Measurements from ENCODE around the gene CMTM5. TPM values are rescaled to one million over a fixed set of nuclear protein-coding genes. Genes with fewer than 3 reads are reported as not detected.

Gene CMTM5
- total RNA-seq, 1 donor from 2014 or later = not detected

DNA sequence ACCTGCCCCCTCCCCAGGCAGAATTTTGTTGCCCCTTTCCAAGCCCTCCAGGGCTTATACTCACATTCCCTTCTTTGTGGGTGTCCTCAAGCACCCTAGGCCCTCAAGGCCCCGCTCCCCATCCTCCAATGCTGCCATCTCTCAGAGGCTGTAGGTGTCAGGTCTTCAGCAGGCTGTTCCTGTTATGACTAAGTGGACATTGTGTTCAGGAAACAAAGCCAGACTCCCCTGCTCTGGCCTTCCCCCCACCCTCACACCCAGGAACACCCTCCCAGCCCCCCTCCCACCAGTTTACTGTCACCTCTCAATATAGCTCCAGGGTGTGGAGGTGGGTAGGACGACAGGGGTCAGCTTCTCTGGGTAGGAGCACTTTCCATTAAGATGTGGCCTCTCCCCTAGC, 32.6 kb downstream of the CMTM5 start:
- Histone ChIP-seq H3K27me3 (no peaks in the 10 kb centered on the region), H3K4me1 (no peaks in the 10 kb centered on the region), H3K36me3 (no peaks in the 10 kb centered on the region), H3K27ac (no peak overlapping the region), H3K4me3 (no peak overlapping the region), H3K9me3 (no peaks in the 10 kb centered on the region)
- intact Hi-C loops (cut with DNase I) = loop anchor here (5.0 kb wide), 1 partner anchor 757 kb away; no protein-coding TSS in a partner anchor
- TF ChIP-seq POLR2AphosphoS5 (IDR thresholded peaks at IDR 0.05; ENCODE audit: insufficient read depth in 1 of 2, low read depth in 1 of 2) (no peak), POLR2A (IDR thresholded peaks at IDR 0.05) (no peak)
- TF ChIP-seq, protein P1, sequence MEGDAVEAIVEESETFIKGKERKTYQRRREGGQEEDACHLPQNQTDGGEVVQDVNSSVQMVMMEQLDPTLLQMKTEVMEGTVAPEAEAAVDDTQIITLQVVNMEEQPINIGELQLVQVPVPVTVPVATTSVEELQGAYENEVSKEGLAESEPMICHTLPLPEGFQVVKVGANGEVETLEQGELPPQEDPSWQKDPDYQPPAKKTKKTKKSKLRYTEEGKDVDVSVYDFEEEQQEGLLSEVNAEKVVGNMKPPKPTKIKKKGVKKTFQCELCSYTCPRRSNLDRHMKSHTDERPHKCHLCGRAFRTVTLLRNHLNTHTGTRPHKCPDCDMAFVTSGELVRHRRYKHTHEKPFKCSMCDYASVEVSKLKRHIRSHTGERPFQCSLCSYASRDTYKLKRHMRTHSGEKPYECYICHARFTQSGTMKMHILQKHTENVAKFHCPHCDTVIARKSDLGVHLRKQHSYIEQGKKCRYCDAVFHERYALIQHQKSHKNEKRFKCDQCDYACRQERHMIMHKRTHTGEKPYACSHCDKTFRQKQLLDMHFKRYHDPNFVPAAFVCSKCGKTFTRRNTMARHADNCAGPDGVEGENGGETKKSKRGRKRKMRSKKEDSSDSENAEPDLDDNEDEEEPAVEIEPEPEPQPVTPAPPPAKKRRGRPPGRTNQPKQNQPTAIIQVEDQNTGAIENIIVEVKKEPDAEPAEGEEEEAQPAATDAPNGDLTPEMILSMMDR (IDR thresholded peaks at IDR 0.05) = no peak
- no peak for DNase-seq (ENCODE audit: extremely low spot score in 2 of 2)

DNA sequence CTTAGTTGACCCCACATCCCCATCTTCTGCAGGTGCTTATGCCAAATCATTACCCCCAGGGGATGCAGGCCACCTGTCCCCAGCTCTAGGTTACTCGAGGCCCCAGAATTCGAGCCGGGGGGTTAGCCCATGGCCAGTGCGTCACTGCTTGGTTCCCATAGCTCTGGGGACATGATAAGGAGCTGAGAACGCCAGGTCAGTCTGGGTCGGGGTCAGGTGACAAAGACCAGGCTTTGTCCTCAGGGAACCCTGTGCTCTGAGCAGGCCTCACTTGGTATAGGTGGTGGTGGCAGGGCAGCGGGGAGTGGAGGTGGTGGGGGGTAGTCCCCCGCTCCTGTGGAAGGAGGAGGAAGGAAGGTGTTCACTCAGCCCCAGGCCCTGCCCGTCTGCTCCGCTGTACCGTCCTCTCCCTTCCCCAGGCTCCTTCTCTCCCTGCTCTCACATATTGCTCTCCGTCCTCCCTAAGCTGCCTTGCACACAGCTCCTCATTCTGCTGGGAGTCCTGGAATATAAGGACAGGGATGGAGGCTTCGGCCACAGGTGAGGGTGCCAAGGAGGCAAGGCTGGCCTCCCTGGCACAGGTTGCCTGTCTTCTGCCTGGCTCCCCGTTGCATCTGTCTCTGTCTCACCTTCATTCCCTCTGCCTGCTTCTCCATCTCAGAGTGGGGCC, 33.3 kb downstream of the CMTM5 start:
- Histone ChIP-seq H3K4me1 (no peaks in the 10 kb centered on the region), H3K36me3 (no peaks in the 10 kb centered on the region), H3K4me3 (no peak overlapping the region), H3K9me3 (no peaks in the 10 kb centered on the region), H3K27me3 (no peaks in the 10 kb centered on the region), H3K27ac (no peak overlapping the region)
- TF ChIP-seq POLR2A (IDR thresholded peaks at IDR 0.05) (no peak), POLR2AphosphoS5 (IDR thresholded peaks at IDR 0.05; ENCODE audit: insufficient read depth in 1 of 2, low read depth in 1 of 2) (no peak)
- TF ChIP-seq, protein P1 (IDR thresholded peaks at IDR 0.05) = no peak
- DNase-seq (ENCODE audit: extremely low spot score in 2 of 2) = no peak
- intact Hi-C loops (cut with DNase I) = loop anchor here (5.0 kb wide), 1 partner anchor 758 kb away; no protein-coding TSS in a partner anchor

- no peaks in the 10 kb centered on the region for H3K27me3 ChIP-seq
- H3K4me1 ChIP-seq = no peaks in the 10 kb centered on the region
- no peak for TF ChIP-seq POLR2A (IDR thresholded peaks at IDR 0.05)
- intact Hi-C loops (cut with DNase I) = no loop called here
- H3K4me3 ChIP-seq = no peak overlapping the region
- H3K9me3 ChIP-seq = no peaks in the 10 kb centered on the region
- H3K27ac ChIP-seq = no peak overlapping the region
- DNase-seq (ENCODE audit: extremely low spot score in 2 of 2) = no peak
- no peaks in the 10 kb centered on the region for H3K36me3 ChIP-seq
These were observed 35.0 kb downstream of the CMTM5 start for GRCh38 chr14:23411563-23412525.

DNA sequence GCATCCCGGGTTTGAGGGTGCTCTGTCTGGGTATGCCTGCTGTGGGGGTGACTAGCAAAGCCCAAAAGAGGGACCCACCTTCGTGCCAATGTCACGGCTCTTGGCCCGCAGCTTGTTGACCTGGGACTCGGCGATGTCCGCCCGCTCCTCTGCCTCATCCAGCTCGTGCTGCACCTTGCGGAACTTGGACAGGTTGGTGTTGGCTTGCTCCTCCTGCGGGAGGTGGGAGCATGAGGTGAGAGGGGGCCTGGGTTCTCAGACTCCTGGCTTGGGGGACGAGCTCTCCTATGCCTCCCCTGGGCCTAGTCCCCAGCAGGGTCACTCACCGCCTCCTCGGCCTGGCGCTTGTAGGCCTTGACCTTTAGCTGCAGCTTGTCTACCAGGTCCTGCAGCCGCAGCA, 36.8 kb downstream of the CMTM5 start:
- H3K27ac ChIP-seq = no peak overlapping the region
- no peaks in the 10 kb centered on the region for H3K9me3 ChIP-seq
- TF ChIP-seq, protein P1 (IDR thresholded peaks at IDR 0.05) = no peak
- no peak for TF ChIP-seq POLR2AphosphoS5 (IDR thresholded peaks at IDR 0.05; ENCODE audit: insufficient read depth in 1 of 2, low read depth in 1 of 2)
- no peak for TF ChIP-seq POLR2A (IDR thresholded peaks at IDR 0.05)
- no peaks in the 10 kb centered on the region for H3K4me1 ChIP-seq
- H3K4me3 ChIP-seq = no peak overlapping the region
- no peaks in the 10 kb centered on the region for H3K27me3 ChIP-seq
- no peaks in the 10 kb centered on the region for H3K36me3 ChIP-seq
- intact Hi-C loops (cut with DNase I) = no loop called here
- no peak for DNase-seq (ENCODE audit: extremely low spot score in 2 of 2)

DNA sequence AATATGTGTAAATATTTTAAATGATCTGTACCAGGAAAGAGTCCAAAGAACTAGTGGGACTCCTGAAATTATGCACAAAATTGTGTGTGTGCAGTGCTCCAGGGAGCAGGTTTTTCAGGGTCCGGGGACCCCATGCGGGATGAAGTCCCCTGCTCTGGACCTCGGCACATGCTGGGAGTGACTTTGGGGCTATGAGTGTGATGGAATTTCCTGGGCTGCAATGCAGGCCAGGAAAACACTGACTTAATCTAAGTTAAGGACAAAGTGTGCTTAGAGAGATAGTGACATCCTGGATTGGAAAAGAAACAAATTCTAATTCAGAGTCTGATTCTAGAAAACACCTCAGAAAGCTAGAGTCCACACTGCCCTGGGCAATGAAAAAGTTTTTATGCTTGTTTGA, 37.4 kb downstream of the CMTM5 start:
- H3K9me3 ChIP-seq = no peaks in the 10 kb centered on the region
- H3K27me3 ChIP-seq = no peaks in the 10 kb centered on the region
- no peak for DNase-seq (ENCODE audit: extremely low spot score in 2 of 2)
- H3K4me1 ChIP-seq = no peaks in the 10 kb centered on the region
- no peak overlapping the region for H3K27ac ChIP-seq
- no peaks in the 10 kb centered on the region for H3K36me3 ChIP-seq
- TF ChIP-seq POLR2A (IDR thresholded peaks at IDR 0.05) (no peak), POLR2AphosphoS5 (IDR thresholded peaks at IDR 0.05; ENCODE audit: insufficient read depth in 1 of 2, low read depth in 1 of 2) (no peak)
- TF ChIP-seq, protein P1 (IDR thresholded peaks at IDR 0.05) = no peak
- intact Hi-C loops (cut with DNase I) = no loop called here
- no peak overlapping the region for H3K4me3 ChIP-seq
